Measurements from ENCODE around the gene NFIA. TPM values are rescaled to one million over a fixed set of nuclear protein-coding genes. Genes with fewer than 3 reads are reported as not detected.

NFIA gene
- total and polyA plus RNA-seq, 2 of the 13 experiments (the other 11 are each of a cell fraction or from before 2014, with no cell fraction given): 14.7 to 28.5 TPM

GRCh38 chr1:61049850-61050540 lies 32.4 kb upstream of the NFIA start (continued):
- TF ChIP-seq, protein P1, sequence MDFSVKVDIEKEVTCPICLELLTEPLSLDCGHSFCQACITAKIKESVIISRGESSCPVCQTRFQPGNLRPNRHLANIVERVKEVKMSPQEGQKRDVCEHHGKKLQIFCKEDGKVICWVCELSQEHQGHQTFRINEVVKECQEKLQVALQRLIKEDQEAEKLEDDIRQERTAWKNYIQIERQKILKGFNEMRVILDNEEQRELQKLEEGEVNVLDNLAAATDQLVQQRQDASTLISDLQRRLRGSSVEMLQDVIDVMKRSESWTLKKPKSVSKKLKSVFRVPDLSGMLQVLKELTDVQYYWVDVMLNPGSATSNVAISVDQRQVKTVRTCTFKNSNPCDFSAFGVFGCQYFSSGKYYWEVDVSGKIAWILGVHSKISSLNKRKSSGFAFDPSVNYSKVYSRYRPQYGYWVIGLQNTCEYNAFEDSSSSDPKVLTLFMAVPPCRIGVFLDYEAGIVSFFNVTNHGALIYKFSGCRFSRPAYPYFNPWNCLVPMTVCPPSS (IDR thresholded peaks at IDR 0.05): no peak
- TF ChIP-seq HOXA7 (CRISPR knock-in tag; IDR thresholded peaks at IDR 0.05): no peak
- TF ChIP-seq, protein P2, sequence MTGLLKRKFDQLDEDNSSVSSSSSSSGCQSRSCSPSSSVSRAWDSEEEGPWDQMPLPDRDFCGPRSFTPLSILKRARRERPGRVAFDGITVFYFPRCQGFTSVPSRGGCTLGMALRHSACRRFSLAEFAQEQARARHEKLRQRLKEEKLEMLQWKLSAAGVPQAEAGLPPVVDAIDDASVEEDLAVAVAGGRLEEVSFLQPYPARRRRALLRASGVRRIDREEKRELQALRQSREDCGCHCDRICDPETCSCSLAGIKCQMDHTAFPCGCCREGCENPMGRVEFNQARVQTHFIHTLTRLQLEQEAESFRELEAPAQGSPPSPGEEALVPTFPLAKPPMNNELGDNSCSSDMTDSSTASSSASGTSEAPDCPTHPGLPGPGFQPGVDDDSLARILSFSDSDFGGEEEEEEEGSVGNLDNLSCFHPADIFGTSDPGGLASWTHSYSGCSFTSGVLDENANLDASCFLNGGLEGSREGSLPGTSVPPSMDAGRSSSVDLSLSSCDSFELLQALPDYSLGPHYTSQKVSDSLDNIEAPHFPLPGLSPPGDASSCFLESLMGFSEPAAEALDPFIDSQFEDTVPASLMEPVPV (CRISPR knock-in tag; IDR thresholded peaks at IDR 0.05): no peak
- TF ChIP-seq FOXP1 (IDR thresholded peaks at IDR 0.05): no peak
- no peak for TF ChIP-seq FOXP1 (CRISPR knock-in tag; IDR thresholded peaks at IDR 0.05)
- no peak for TF ChIP-seq ZNF431 (CRISPR knock-in tag; IDR thresholded peaks at IDR 0.05; ENCODE audit: borderline replicate concordance, low read depth)
- 0 out of 2 replicates have a peak, but pooled peaks have one; percentile 20 for TF ChIP-seq ZNF329 (CRISPR knock-in tag; IDR thresholded peaks at IDR 0.05; ENCODE audit: low read depth)
- no peak for TF ChIP-seq ERF (CRISPR knock-in tag; IDR thresholded peaks at IDR 0.05)
- peak; percentile 69; the same call in 1 of the 2 replicates for TF ChIP-seq PAWR (CRISPR knock-in tag; IDR thresholded peaks at IDR 0.05; ENCODE audit: borderline replicate concordance)
- TF ChIP-seq MIXL1 (CRISPR knock-in tag; IDR thresholded peaks at IDR 0.05): peak; percentile 37; the same call in 1 of the 2 replicates
- TF ChIP-seq, protein P3, sequence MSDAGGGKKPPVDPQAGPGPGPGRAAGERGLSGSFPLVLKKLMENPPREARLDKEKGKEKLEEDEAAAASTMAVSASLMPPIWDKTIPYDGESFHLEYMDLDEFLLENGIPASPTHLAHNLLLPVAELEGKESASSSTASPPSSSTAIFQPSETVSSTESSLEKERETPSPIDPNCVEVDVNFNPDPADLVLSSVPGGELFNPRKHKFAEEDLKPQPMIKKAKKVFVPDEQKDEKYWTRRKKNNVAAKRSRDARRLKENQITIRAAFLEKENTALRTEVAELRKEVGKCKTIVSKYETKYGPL (CRISPR knock-in tag; IDR thresholded peaks at IDR 0.05): no peak
- TF ChIP-seq ZNF451 (CRISPR knock-in tag; IDR thresholded peaks at IDR 0.05): no peak
- no peak; the same call in 1 of the 2 replicates for TF ChIP-seq ZNF782 (CRISPR knock-in tag; IDR thresholded peaks at IDR 0.05; ENCODE audit: borderline replicate concordance)
- TF ChIP-seq, protein P4, sequence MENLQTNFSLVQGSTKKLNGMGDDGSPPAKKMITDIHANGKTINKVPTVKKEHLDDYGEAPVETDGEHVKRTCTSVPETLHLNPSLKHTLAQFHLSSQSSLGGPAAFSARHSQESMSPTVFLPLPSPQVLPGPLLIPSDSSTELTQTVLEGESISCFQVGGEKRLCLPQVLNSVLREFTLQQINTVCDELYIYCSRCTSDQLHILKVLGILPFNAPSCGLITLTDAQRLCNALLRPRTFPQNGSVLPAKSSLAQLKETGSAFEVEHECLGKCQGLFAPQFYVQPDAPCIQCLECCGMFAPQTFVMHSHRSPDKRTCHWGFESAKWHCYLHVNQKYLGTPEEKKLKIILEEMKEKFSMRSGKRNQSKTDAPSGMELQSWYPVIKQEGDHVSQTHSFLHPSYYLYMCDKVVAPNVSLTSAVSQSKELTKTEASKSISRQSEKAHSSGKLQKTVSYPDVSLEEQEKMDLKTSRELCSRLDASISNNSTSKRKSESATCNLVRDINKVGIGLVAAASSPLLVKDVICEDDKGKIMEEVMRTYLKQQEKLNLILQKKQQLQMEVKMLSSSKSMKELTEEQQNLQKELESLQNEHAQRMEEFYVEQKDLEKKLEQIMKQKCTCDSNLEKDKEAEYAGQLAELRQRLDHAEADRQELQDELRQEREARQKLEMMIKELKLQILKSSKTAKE (CRISPR knock-in tag; IDR thresholded peaks at IDR 0.05; ENCODE audit: borderline replicate concordance): no peak
- peak; percentile 78 for TF ChIP-seq ZFX (CRISPR knock-in tag; IDR thresholded peaks at IDR 0.05; ENCODE audit: low read depth)
- no peak for TF ChIP-seq AHDC1 (CRISPR knock-in tag; IDR thresholded peaks at IDR 0.05; ENCODE audit: borderline replicate concordance)
- no peak for TF ChIP-seq KLF13 (CRISPR knock-in tag; IDR thresholded peaks at IDR 0.05)
